Activated naive CD4-positive, alpha-beta T cell treated with anti-CD3 and anti-CD28 coated beads for 36 hours (primary cell): ENCODE data around the gene ZCWPW1. TPM values are rescaled to one million over a fixed set of nuclear protein-coding genes. Genes with fewer than 3 reads are reported as not detected.
"Not testable (repeated sequence)": the region's sequence is repeated elsewhere in the genome, so short reads cannot be mapped to it uniquely, and the experiment has no call there.

ENCODE experiments used
- CTCF ChIA-PET: fragments of 350-600 bp; sonication (Branson Sonifier 250); formaldehyde crosslinking; loops from one replicate; lab custom pipeline; 2021; ENCODE audit warnings: antibody characterized with exemption; lab: Charles Lee
- DNase-seq: peaks from one replicate; pipeline ENCODE4 v3.0.0-alpha.2; 2020
- H3K27ac Mint-ChIP-seq: one replicate; pipeline ENCODE4 v1.8.0; 2021; ENCODE audit warnings: mild to moderate bottlenecking, mixed read lengths
- H3K27me3 Mint-ChIP-seq: one replicate; pipeline ENCODE4 v1.8.0; 2021; ENCODE audit warnings: low read depth, mixed read lengths
- H3K36me3 Mint-ChIP-seq: one replicate; pipeline ENCODE4 v1.8.0; 2021; ENCODE audit warnings: low read depth, mixed read lengths
- H3K4me1 Mint-ChIP-seq: one replicate; pipeline ENCODE4 v1.8.0; 2021; ENCODE audit warnings: low read depth, mixed read lengths
- H3K4me3 Mint-ChIP-seq: one replicate; pipeline ENCODE4 v1.8.0; 2021; ENCODE audit warnings: mild to moderate bottlenecking, moderate library complexity, mixed read lengths
- H3K9me3 Mint-ChIP-seq: one replicate; pipeline ENCODE4 v1.8.0; 2021; ENCODE audit warnings: mixed read lengths
- intact Hi-C: fragments of 100-400 bp; cut with micrococcal nuclease; formaldehyde crosslinking; loops from one replicate; pipeline ENCODE4 v1.15.1; 2023
- total RNA-seq, 2 experiments: library from RNA; stranded (reverse); gene quantifications; one replicate each; pipeline ENCODE4 v1.2.3, GENCODE V29; 2021

ZCWPW1 gene
- total RNA-seq, 2 experiments from 2014 or later = 3.5 to 5.2 TPM

DNA sequence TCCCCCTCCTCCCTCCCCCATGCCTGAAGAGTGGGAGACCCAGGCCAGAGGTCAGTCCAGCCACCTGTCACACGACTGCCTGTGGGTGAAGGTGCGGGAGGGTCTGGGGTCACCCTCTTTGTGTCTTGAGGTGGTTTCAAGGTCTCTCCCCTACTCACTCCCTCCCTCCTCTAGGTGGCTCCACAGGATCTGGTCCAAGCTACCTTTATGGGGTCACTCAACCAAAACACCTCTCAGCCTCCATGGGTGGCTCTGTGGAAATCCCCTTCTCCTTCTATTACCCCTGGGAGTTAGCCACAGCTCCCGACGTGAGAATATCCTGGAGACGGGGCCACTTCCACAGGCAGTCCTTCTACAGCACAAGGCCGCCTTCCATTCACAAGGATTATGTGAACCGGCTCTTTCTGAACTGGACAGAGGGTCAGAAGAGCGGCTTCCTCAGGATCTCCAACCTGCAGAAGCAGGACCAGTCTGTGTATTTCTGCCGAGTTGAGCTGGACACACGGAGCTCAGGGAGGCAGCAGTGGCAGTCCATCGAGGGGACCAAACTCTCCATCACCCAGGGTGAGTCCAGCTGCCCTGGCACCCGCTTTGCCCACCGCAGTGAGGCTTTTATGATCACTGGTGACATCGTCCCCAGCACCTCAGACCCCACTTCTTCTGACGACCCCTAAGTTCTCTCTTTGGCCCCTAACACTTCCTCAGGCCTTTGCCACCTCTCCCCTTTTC, 54.5 kb downstream of the ZCWPW1 start:
- CTCF ChIA-PET = interaction anchor here (1.0 to 2.1 kb wide), 2 partner anchors 23 to 34 kb away, joined by 3 to 13 read pairs; no protein-coding TSS in a partner anchor
- DNase-seq, intact Hi-C loops, H3K27me3 Mint-ChIP-seq, H3K36me3 Mint-ChIP-seq, H3K9me3 Mint-ChIP-seq, H3K27ac Mint-ChIP-seq, H3K4me3 Mint-ChIP-seq: not testable (repeated sequence)
- H3K4me1 Mint-ChIP-seq = peaks cover 13% of the 10 kb centered on the region

DNA sequence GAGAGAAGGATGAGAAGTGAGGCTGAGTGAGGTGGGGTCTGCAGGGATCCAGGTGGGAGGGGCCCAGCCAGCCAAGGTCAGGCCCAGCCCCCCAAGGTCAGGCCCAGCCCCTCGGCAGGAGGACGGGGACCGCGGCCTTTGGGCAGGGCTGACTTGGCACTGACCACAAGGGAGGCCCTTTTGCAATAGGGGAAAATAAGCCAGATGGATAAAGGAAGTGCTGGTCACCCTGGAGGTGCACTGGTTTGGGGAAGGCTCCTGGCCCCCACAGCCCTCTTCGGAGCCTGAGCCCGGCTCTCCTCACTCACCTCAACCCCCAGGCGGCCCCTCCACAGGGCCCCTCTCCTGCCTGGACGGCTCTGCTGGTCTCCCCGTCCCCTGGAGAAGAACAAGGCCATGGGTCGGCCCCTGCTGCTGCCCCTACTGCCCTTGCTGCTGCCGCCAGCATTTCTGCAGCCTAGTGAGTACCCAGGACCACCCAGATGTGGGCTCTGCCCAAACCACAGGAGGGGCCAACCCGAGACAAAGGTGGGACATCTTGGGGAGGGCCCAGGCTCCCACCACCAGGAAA, 55.2 kb downstream of the ZCWPW1 start, which contains the start of gene PILRA:
TSS of gene PILRA (plus strand) at position 227 of the 571 bp plus-strand sequence. CDS start at position 397, 170 bp downstream.
- CTCF ChIA-PET = no interaction called here
- Mint-ChIP-seq H3K27me3 (no peaks in the 10 kb centered on the region), H3K27ac (peak within 1 kb of the TSS; percentile 41), H3K4me1 (peaks cover 13% of the 10 kb centered on the region), H3K36me3 (no peaks in the 10 kb centered on the region), H3K4me3 (no peak within 1 kb of the TSS), H3K9me3 (no peaks in the 10 kb centered on the region)
- DNase-seq = no peak
- intact Hi-C loops = no loop called here

DNA sequence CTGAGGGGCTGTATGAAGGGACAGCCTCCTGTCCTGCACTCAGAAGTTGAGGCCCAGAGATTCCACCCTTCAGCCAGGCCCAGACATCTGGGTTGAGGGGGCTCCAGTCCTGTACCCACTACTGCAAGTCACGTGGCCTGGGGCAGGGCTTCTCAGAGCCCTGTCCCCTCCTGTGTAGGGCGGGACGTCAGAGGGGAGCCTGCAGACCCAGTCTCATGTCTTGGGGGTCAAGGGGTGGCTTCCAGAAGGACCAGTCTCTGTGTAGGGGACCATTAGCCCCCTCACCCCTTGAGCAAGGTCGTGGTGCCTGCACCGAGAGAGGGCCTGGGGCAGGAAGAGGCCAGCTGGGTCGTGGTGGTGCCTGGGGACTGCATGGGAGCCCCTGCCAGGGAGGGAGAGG, 55.8 kb downstream of the ZCWPW1 start:
- intact Hi-C loops = no loop called here
- Mint-ChIP-seq H3K36me3 (peaks cover under 1% of the 10 kb centered on the region), H3K27me3 (no peaks in the 10 kb centered on the region), H3K27ac (no peak overlapping the region), H3K4me1 (peaks cover 13% of the 10 kb centered on the region), H3K4me3 (no peak overlapping the region), H3K9me3 (no peaks in the 10 kb centered on the region)
- no peak for DNase-seq
- CTCF ChIA-PET = no interaction called here

DNA sequence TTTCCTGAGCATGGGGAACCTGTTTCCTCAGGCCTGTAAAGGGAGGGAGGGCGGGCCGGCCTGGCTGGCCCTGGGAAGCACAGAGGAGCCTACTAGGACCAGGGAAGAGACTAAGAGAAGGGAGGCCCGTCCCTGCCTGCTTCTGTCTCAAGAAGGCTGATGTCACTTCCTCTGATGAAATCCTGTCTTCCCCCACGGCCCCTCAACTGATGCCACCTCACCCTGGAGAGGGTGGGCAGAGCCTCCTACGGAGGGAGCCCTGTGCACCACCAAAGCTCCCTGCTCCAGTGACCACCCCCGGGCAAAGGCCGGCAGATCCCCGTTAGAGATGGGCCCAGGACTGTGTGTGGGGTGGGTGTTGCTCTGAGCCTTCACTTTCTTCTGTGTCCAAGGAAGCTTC, 56.2 kb downstream of the ZCWPW1 start:
- DNase-seq = peak; percentile 38
- H3K4me3 Mint-ChIP-seq = no peak overlapping the region
- intact Hi-C loops = no loop called here

DNA sequence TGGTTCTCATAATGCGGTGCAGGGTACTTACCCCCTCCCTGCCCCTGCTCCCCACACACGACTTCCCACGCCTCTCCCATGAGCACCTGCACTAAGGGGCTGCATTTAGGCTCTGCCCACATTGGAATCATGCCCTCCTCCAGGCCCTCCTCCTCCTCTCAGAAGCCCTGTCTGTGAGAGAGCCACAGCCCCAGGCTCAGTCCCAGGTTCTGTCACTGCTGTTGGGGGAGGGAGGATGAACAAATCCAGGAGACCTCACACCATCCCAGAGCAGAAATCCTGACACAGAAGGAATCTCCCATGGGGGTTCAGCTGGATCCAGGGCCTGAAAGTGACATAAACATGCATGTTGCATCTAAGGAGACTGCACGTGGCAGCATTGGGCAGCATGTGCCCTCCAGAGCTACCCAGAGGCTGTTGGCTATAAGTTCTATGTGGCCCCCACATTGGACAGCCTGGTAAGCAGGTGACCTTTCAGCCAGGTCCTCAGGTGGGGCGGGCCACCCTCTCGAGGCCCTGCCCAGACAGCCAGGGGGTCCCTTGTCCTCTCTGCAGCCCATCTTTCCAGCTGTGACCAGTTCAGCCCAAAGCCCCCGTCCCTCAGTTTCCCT, 56.8 kb downstream of the ZCWPW1 start:
- Mint-ChIP-seq H3K27ac (no peak overlapping the region), H3K4me1 (peaks cover 18% of the 10 kb centered on the region), H3K27me3 (no peaks in the 10 kb centered on the region), H3K36me3 (peaks cover 9% of the 10 kb centered on the region), H3K4me3 (no peak overlapping the region), H3K9me3 (peaks cover 2% of the 10 kb centered on the region)
- DNase-seq = no peak
- CTCF ChIA-PET = interaction anchor here (0.6 kb wide), 1 partner anchor 97 kb away, joined by 3 read pairs; no protein-coding TSS in a partner anchor
- intact Hi-C loops = no loop called here

More for the DNA sequence above, 56.2 kb downstream of the ZCWPW1 start:
- Mint-ChIP-seq H3K36me3 (peaks cover 5% of the 10 kb centered on the region), H3K4me1 (peaks cover 14% of the 10 kb centered on the region), H3K27me3 (no peaks in the 10 kb centered on the region), H3K9me3 (peaks cover under 1% of the 10 kb centered on the region), H3K27ac (peak overlapping the region; percentile 41)
- CTCF ChIA-PET = interaction anchor here (0.6 kb wide), 1 partner anchor 97 kb away, joined by 3 read pairs; no protein-coding TSS in a partner anchor

DNA sequence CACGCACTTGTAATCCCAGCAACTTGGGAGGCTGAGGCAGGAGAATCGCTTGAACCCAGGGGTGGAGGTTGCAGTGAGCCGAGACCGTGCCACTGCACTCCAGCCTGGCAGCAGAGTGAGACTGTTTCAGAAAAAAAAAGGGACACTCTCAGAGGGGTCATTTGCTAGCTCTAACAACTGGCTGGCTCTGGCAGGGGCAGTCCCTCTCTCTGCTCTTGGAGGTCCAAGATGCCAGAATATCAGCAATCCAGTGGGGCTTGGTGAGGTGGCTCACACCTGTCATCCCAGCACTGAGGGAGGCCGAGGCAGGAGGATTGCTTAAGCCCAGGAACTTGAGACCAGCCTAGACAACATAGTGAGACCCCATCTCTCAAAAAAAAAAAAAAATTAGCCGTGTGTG, 57.8 kb downstream of the ZCWPW1 start:
- Mint-ChIP-seq H3K4me3 (no peak overlapping the region), H3K36me3 (peaks cover 18% of the 10 kb centered on the region), H3K27me3 (no peaks in the 10 kb centered on the region), H3K27ac (no peak overlapping the region), H3K4me1 (peaks cover 27% of the 10 kb centered on the region), H3K9me3 (peaks cover 2% of the 10 kb centered on the region)
- DNase-seq = no peak
- intact Hi-C loops = no loop called here
- CTCF ChIA-PET = interaction anchor here (0.6 kb wide), 1 partner anchor 220 kb away, joined by 3 read pairs; no protein-coding TSS in a partner anchor

DNA sequence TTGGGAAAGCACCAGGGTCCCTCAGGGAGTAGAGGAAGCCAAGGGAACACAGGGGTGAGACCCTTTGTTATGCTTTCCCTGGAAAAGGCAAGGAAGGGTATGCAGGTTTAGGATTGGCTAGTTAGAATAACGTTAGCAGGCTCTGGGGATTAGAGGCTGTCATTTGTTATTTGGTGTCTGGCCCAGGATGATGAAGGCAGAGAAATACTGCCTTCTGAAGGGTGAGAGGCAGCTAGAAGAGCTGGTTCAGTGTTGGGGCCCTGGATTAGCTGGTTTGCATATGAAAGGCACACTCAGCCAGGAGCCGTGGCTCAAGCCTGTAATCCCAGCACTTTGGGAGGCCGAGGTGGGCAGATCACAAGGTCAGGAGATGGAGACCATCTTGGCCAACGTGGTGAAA, 58.2 kb downstream of the ZCWPW1 start:
- Mint-ChIP-seq H3K9me3 (peaks cover 2% of the 10 kb centered on the region), H3K4me1 (peaks cover 31% of the 10 kb centered on the region), H3K36me3 (peaks cover 20% of the 10 kb centered on the region), H3K4me3 (no peak overlapping the region), H3K27ac (no peak overlapping the region), H3K27me3 (no peaks in the 10 kb centered on the region)
- no peak for DNase-seq
- intact Hi-C loops = no loop called here
- CTCF ChIA-PET = interaction anchor here (0.6 kb wide), 1 partner anchor 219 kb away, joined by 3 read pairs; no protein-coding TSS in a partner anchor

DNA sequence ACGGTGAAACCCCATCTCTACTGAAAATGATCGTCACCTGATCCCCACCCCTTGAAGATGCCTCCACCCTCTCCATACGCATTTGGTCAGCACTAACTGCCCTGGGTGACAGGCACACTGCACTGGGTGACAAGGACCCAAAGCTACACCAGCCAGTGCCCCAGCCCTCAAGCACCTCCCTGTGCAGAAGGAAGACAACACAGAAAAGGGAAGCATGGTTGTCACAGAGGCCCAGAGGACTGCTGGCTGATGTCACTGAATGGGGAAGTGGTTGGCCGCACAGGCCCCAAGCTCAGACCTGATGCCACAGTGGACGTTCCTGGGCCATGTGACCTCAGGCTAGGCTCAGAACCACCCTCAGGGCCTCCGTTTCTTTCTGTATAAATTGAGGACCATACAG, 59.4 kb downstream of the ZCWPW1 start:
- Mint-ChIP-seq H3K27ac (no peak overlapping the region), H3K9me3 (peaks cover 2% of the 10 kb centered on the region), H3K4me3 (no peak overlapping the region), H3K36me3 (peaks cover 26% of the 10 kb centered on the region), H3K27me3 (no peaks in the 10 kb centered on the region), H3K4me1 (peaks cover 37% of the 10 kb centered on the region)
- intact Hi-C loops = no loop called here
- no peak for DNase-seq
- CTCF ChIA-PET = interaction anchor here (0.7 kb wide), 1 partner anchor 27 kb away, joined by 3 read pairs; no protein-coding TSS in a partner anchor

DNA sequence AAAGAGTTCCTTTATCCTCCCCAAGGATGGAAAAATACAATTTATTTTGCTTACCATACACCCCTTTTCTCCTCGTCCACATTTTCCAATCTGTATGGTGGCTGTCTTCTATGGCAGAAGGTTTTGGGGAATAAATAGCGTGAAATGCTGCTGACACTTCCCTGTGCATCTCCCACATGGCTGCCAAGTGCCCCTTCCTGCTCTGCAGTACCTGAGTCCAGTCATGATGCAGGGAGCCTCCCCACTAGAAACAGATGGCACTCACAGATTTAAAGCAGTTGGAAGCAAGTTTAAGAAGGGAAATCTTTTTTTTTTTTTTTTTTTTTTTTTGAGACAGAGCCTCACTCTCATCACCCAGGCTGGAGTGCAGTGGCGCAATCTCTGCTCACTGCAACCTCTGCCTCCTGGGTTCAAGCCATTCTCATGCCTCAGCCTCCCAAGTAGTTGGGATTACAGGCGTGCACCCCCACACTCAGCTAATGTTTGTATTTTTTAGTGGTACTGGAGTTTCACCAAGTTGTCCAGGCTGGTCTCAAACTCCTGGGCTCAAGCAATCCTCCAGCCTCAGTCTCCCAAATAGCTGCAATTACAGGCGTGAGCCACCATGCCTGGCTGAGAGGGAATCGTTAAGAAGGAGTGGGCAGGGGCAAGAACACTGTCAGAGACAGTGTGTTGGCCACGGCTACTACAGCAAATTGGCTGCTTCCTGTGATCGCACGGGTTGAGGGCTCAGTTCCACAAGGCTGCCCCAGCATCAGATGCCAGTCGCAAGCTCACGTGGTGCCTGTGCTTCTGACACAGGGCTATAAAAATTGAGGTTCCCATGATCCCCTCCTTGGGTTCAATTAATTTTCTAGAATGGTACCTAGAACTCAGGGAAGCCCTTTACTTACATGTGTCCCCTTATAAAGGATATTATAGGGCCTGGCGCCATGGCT, 60.6 kb downstream of the ZCWPW1 start:
- Mint-ChIP-seq H3K27me3 (no peaks in the 10 kb centered on the region), H3K4me1 (peaks cover 38% of the 10 kb centered on the region), H3K27ac (no peak overlapping the region), H3K4me3 (no peak overlapping the region), H3K9me3 (peaks cover 2% of the 10 kb centered on the region), H3K36me3 (peaks cover 35% of the 10 kb centered on the region)
- DNase-seq = no peak
- intact Hi-C loops = no loop called here
- CTCF ChIA-PET = no interaction called here

DNA sequence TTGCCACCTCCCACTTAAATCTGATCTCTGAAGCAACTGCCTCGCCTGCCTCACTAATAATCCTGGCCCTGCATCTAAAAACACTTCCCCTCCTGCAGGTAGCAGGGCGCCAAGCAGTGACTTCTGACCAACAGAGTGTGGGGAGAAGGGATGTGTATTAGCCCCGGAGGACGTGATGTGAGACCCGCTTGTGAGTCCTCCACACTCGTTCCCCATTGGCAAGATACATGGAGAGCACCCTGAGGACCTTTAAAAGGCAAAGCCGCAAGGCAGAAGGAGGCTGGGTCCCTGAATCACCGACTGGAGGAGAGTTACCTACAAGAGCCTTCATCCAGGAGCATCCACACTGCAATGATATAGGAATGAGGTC, 61.3 kb downstream of the ZCWPW1 start:
- H3K4me3 Mint-ChIP-seq = no peak overlapping the region
- H3K9me3 Mint-ChIP-seq = peaks cover 2% of the 10 kb centered on the region
- no peak for DNase-seq
- H3K4me1 Mint-ChIP-seq = peaks cover 35% of the 10 kb centered on the region
- H3K27ac Mint-ChIP-seq = no peak overlapping the region
- intact Hi-C loops = no loop called here
- no peaks in the 10 kb centered on the region for H3K27me3 Mint-ChIP-seq
- CTCF ChIA-PET = no interaction called here
- peaks cover 40% of the 10 kb centered on the region for H3K36me3 Mint-ChIP-seq

DNA sequence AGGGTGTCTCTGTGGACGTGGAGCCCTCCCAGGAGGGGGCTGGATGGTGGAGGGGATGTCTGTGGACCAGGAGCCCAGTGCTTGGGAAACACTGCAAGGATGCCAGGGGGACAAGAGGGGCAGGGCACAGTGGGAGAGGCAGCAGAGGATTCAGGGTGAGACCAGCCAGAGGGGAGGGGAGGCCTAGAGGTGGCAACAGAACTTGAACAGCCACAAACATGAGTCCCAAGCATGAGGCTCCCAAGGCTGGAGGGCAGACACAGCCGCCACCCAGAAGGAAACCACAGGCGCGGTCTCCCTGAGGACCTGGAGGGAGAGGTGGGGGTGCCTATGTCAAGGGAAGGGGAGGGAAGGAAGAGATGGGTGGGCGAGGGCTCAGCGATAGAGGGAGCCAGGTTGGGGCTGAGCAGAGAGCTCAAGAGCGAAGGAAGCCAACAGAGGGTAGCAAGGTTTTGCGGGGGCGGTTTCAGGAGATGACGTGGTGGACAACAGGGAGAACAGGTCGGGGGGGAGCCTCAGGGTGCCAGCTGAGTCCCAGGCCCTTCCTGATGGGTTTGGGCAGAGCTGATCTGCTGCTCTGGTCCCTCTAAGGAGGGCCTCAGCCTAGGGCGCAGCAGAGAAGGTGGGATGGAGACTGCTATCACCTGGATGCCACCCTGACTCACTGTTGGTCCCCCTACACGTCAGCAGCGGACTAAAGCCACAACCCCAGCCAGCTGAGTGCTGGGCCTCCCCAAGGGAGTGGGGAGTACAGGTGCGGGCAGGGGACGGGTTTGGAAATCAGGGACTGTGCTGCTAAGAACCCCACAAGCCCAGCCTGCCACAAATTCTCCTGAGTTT, 61.9 kb downstream of the ZCWPW1 start:
- CTCF ChIA-PET = no interaction called here

More for the DNA sequence above, 61.9 kb downstream of the ZCWPW1 start:
- no peaks in the 10 kb centered on the region for H3K27me3 Mint-ChIP-seq
- peaks cover 2% of the 10 kb centered on the region for H3K9me3 Mint-ChIP-seq
- intact Hi-C loops = no loop called here
- peaks cover 30% of the 10 kb centered on the region for H3K4me1 Mint-ChIP-seq
- DNase-seq = no peak
- no peak overlapping the region for H3K4me3 Mint-ChIP-seq
- H3K36me3 Mint-ChIP-seq = peaks cover 45% of the 10 kb centered on the region
- H3K27ac Mint-ChIP-seq = no peak overlapping the region
